Measurements from ENCODE around the gene ETFA. TPM values are rescaled to one million over a fixed set of nuclear protein-coding genes. Genes with fewer than 3 reads are reported as not detected.

The ETFA gene
- 539 TPM for total RNA-seq
- long read RNA-seq, transcript ETFA-203 (12 exons, 2,287 nt), result major isoform, 548 of 696 reads
- long read RNA-seq, transcript ETFA-202 (11 exons, 1,346 nt), result minor isoform, 73 of 696 reads
- long read RNA-seq, partial matches to known transcripts, result 19 of 696 reads
- long read RNA-seq, other reads (novel, unspliced or antisense), result 51 of 696 reads

- ATAC-seq (ENCODE audit: poor library complexity) (peak; percentile 97), DNase-seq (peak; percentile 99)
- intact Hi-C loops (cut with DNase I), result no loop called here
Measured at GRCh38 chr15:76311100-76311953, at the start of gene ETFA. ETFA (minus strand) TSS chr15:76311469; CDS start chr15:76311388, 81 bp downstream.

GRCh38 chr15:76360416-76360815, 49.1 kb upstream of the ETFA start:
- intact Hi-C loops (cut with DNase I), result no loop called here
- no peak for ATAC-seq (ENCODE audit: poor library complexity)
- no peak for DNase-seq

GRCh38 chr15:76359152-76359551, 47.9 kb upstream of the ETFA start:
- ATAC-seq (ENCODE audit: poor library complexity), result no peak
- no peak for DNase-seq
- intact Hi-C loops (cut with DNase I), result no loop called here

- ATAC-seq (ENCODE audit: poor library complexity) (no peak), DNase-seq (no peak)
- intact Hi-C loops (cut with DNase I), result no loop called here
Measured at GRCh38 chr15:76358453-76358852, 47.2 kb upstream of the ETFA start.

GRCh38 chr15:76354823-76355440, 43.7 kb upstream of the ETFA start:
- intact Hi-C loops (cut with DNase I), result no loop called here
- no peak for DNase-seq
- no peak for ATAC-seq (ENCODE audit: poor library complexity)

GRCh38 chr15:76353903-76354302, 42.6 kb upstream of the ETFA start:
- no peak for DNase-seq
- intact Hi-C loops (cut with DNase I), result no loop called here
- no peak for ATAC-seq (ENCODE audit: poor library complexity)

- intact Hi-C loops (cut with DNase I), result no loop called here
- DNase-seq (no peak), ATAC-seq (ENCODE audit: poor library complexity) (no peak)
Measured at GRCh38 chr15:76353023-76353577, 41.8 kb upstream of the ETFA start.

GRCh38 chr15:76349301-76350070, 38.2 kb upstream of the ETFA start:
- DNase-seq (no peak), ATAC-seq (ENCODE audit: poor library complexity) (no peak)
- intact Hi-C loops (cut with DNase I), result no loop called here

GRCh38 chr15:76347482-76348055, 36.3 kb upstream of the ETFA start:
- intact Hi-C loops (cut with DNase I), result no loop called here
- no peak for ATAC-seq (ENCODE audit: poor library complexity)
- no peak for DNase-seq

- DNase-seq (no peak), ATAC-seq (ENCODE audit: poor library complexity) (peak; percentile 37)
- intact Hi-C loops (cut with DNase I), result no loop called here
Measured at GRCh38 chr15:76346669-76347481, 35.6 kb upstream of the ETFA start.

GRCh38 chr15:76345880-76346668, 34.8 kb upstream of the ETFA start:
- intact Hi-C loops (cut with DNase I), result no loop called here
- peak; percentile 46 for ATAC-seq (ENCODE audit: poor library complexity)
- DNase-seq, result no peak

- intact Hi-C loops (cut with DNase I), result no loop called here
- DNase-seq, result no peak
- no peak for ATAC-seq (ENCODE audit: poor library complexity)
Measured at GRCh38 chr15:76345583-76345879, 34.3 kb upstream of the ETFA start.

GRCh38 chr15:76344893-76345582, 33.8 kb upstream of the ETFA start:
- DNase-seq (no peak), ATAC-seq (ENCODE audit: poor library complexity) (no peak)
- intact Hi-C loops (cut with DNase I), result no loop called here

- intact Hi-C loops (cut with DNase I), result no loop called here
- DNase-seq, result no peak
- no peak for ATAC-seq (ENCODE audit: poor library complexity)
Measured at GRCh38 chr15:76343313-76343996, 32.2 kb upstream of the ETFA start.

- intact Hi-C loops (cut with DNase I), result no loop called here
- no peak for DNase-seq
- no peak for ATAC-seq (ENCODE audit: poor library complexity)
Measured at GRCh38 chr15:76342382-76343201, 31.3 kb upstream of the ETFA start.

GRCh38 chr15:76342058-76342381, 30.8 kb upstream of the ETFA start:
- intact Hi-C loops (cut with DNase I), result no loop called here
- ATAC-seq (ENCODE audit: poor library complexity), result no peak
- no peak for DNase-seq
